Lower leg skin (tissue), 4 donors: Measurements from ENCODE around the gene MFSD1. TPM values are rescaled to one million over a fixed set of nuclear protein-coding genes. Genes with fewer than 3 reads are reported as not detected.

Experiments
- DNase-seq, 2 donors: peaks; one replicate each; pipeline ENCODE4 v3.0.0-alpha.2; 2019; ENCODE audit warnings: low spot score in 2 of 2
- H3K4me3 ChIP-seq: fragments of 200-600 bp; sonication (generic); 2 replicates; pipeline ENCODE4 v1.5.1; 2017; ENCODE audit warnings: mild to moderate bottlenecking, low read depth; ENCODE audit not compliant: poor library complexity, severe bottlenecking
- POLR2A ChIP-seq, 2 donors: fragments of 450-650 bp; IDR thresholded peaks; one replicate each; pipeline ENCODE4 v1.6.1; 2016 to 2017; ENCODE audit warnings: antibody characterized with exemption in 2 of 2, mild to moderate bottlenecking in 1 of 2, moderate library complexity in 1 of 2
- WGBS, 2 donors: methylation state at CpG; one replicate each; pipeline ENCODE4 v1.1.5; 2018; 5-methylcytosine and 5-hydroxymethylcytosine counted together
- intact Hi-C: fragments of 100-400 bp; cut with DNase I; formaldehyde crosslinking; loops from one replicate; pipeline ENCODE4 v1.15.0; 2023; ENCODE audit warnings: low total_unique reads
- total RNA-seq, 4 donors: library from RNA; depleted of rRNA; stranded (reverse); fragments of >200 nt; gene quantifications; one replicate each; pipeline ENCODE4 v1.1.0, GENCODE V29; 2016
- TF ChIP-seq, protein P1 (sequence below), 3 donors: fragments of 450-650 bp; IDR thresholded peaks; one replicate each; pipeline ENCODE4 v1.5.1; 2016; ENCODE audit warnings: antibody characterized with exemption in 3 of 3, mild to moderate bottlenecking in 3 of 3, moderate library complexity in 2 of 3

The MFSD1 gene
- total RNA-seq, 4 donors from 2014 or later, result 48.9 to 99.2 (median 62.0) TPM

DNA sequence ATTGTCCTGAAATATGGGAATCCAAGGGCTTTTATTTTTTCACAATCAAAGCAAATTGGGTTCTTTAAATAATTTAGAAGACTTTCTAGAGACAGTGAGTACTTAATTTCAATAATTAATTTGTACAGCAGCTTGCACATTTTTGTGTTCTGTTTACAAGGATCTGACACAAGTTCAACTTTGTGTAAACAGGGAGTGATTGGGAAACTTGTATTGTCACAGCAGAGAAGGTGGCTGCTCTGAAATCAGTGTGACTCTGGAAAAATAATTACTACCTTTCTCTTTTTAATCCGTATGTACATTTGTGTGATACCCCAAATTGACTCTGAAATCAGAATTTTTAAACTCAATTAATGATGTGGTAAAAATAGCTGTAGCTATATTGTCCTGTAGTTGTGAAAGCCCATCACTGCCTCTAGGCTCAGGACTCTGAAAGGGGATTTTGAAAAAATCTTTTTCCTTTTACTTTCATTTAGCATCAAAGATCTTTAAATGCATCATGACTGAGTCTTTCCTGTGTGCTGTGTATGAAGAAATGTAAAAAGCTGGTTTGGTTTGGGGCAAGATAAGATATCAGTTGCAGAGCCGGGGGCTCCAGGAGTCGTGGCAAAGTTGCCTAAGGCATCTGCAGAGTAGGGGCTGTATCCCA is 45.1 kb downstream of the MFSD1 start:
- TF ChIP-seq POLR2A (IDR thresholded peaks at IDR 0.05), result no peak
- TF ChIP-seq, protein P1, sequence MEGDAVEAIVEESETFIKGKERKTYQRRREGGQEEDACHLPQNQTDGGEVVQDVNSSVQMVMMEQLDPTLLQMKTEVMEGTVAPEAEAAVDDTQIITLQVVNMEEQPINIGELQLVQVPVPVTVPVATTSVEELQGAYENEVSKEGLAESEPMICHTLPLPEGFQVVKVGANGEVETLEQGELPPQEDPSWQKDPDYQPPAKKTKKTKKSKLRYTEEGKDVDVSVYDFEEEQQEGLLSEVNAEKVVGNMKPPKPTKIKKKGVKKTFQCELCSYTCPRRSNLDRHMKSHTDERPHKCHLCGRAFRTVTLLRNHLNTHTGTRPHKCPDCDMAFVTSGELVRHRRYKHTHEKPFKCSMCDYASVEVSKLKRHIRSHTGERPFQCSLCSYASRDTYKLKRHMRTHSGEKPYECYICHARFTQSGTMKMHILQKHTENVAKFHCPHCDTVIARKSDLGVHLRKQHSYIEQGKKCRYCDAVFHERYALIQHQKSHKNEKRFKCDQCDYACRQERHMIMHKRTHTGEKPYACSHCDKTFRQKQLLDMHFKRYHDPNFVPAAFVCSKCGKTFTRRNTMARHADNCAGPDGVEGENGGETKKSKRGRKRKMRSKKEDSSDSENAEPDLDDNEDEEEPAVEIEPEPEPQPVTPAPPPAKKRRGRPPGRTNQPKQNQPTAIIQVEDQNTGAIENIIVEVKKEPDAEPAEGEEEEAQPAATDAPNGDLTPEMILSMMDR (IDR thresholded peaks at IDR 0.05), result no peak
- 54 to 58% methylated on average over 3 of the region's 3 CpGs for WGBS, 2 donors
- no peak for DNase-seq
- no peak overlapping the region for H3K4me3 ChIP-seq
- intact Hi-C loops, result loop anchor here (5.0 kb wide), 1 partner anchor 415 kb away; no protein-coding TSS in a partner anchor

DNA sequence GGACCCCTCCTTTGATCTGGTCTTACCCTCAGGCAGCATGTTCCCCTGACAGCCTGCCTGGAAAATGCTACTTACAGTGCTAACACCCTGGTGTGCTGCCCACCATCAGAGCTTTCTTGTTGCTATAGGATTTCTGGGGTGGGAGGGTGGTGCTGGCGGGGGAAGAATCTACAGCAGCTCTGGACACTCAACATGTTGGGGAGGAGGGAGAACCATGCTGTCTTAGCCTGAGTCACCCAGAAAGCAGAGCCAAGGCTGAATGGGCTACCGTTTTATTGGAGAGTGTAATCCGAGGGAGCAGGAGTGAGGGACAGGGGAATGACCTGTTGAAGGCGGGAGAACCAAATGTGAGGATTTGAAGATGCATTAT is 45.6 kb downstream of the MFSD1 start:
- 58 to 59% methylated on average over 4 of the region's 4 CpGs for WGBS, 2 donors
- TF ChIP-seq, protein P1 (IDR thresholded peaks at IDR 0.05), result no peak
- TF ChIP-seq POLR2A (IDR thresholded peaks at IDR 0.05), result no peak
- intact Hi-C loops, result loop anchor here (5.0 kb wide), 1 partner anchor 415 kb away; no protein-coding TSS in a partner anchor

DNA sequence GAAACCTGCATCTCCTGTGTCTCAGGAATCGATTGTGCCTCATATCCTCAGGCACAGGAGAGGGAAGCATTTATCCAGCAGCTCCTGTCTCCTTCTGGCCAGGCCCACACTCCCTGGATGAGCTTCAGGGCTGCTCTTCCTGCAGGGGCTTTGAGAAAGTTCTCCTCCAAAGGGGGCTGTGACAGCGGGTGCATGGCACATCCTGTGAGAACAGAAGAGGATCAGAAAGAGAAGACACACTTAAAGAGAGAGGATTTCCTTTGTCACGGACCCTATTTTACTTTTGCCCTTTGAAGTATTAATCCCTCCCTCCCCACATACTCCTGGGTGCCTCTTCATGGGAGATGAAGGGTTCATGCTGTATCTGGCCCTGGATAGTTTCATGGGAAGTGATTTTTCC is 46.0 kb downstream of the MFSD1 start:
- intact Hi-C loops, result loop anchor here (5.0 kb wide), 1 partner anchor 414 kb away; no protein-coding TSS in a partner anchor
- no peak for DNase-seq
- 45 to 47% methylated on average over 3 of the region's 3 CpGs for WGBS, 2 donors
- TF ChIP-seq POLR2A (IDR thresholded peaks at IDR 0.05), result no peak
- TF ChIP-seq, protein P1 (IDR thresholded peaks at IDR 0.05), result no peak
- no peak overlapping the region for H3K4me3 ChIP-seq

More for the DNA sequence above, 45.6 kb downstream of the MFSD1 start:
- no peak overlapping the region for H3K4me3 ChIP-seq
- no peak for DNase-seq

DNA sequence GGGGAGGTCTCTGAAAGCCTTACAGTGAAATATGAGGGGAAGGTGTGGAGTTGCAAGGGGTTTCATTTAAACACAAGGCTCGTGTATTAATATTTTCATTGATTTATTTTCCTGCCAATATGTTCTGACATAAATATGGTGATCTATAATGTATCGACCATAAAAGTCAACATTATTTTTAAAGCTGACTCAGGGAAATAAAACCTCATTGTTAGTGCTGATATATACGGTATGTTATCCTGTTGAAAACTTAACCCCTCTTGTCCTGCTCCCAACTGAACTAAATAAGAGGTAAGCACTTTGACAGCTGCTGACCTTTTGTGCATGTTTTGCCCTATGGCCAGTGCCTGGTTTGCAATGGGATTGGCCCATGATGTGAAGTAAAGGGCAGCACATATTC is 47.9 kb downstream of the MFSD1 start:
- WGBS, 2 donors, result 49 to 52% methylated on average over 3 of the region's 3 CpGs
- no peak overlapping the region for H3K4me3 ChIP-seq
- intact Hi-C loops, result loop anchor here (5.0 kb wide), 1 partner anchor 413 kb away; no protein-coding TSS in a partner anchor
- TF ChIP-seq POLR2A (IDR thresholded peaks at IDR 0.05), result no peak
- TF ChIP-seq, protein P1 (IDR thresholded peaks at IDR 0.05), result no peak
- DNase-seq, result no peak

DNA sequence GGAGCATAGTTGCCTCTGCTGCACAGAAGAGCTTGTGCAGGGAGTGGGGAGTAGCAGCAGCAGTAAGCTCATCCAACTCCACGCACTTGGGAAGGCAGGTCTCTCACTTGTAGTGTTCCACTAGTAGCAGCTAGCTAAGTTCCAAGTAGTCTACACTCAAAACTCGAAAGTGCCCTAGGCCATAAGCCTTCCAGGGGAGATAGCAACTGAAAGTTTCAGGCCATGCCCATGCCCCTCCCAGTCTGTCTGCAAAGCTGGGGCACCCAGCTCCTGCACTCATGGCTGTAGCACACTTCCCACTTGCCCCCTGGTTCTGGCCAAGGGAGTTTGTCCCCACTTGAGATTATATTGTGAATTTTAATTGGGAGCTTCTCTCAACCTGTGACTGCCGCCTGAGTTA is 57.5 kb downstream of the MFSD1 start:
- H3K4me3 ChIP-seq, result no peak overlapping the region
- WGBS, 2 donors, result 92 to 93% methylated on average over 3 of the region's 3 CpGs
- TF ChIP-seq, protein P1 (IDR thresholded peaks at IDR 0.05), result no peak
- TF ChIP-seq POLR2A (IDR thresholded peaks at IDR 0.05), result no peak
- DNase-seq, result no peak
- intact Hi-C loops, result no loop called here

DNA sequence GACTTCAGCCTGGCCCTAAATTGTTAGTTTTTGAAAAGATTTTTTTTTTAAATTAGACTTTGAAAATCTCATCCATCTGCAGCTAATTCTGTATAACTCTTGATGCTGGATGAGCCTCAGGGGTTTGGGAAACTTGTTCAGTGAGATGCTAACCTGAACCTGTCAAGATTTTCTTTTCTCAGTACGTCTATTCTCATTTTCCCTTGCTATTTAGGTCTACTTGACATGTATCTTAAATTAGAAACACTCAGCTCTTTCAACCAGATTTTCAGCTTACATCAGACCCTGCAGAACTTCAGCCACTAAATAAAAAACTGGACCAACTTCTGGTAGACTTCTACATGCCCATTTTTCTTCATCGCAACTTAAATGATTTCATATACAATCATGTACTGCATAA is 61.4 kb downstream of the MFSD1 start:
- WGBS, 2 donors, result 49 to 56% methylated on average over 2 of the region's 2 CpGs
- H3K4me3 ChIP-seq, result no peak overlapping the region
- TF ChIP-seq, protein P1 (IDR thresholded peaks at IDR 0.05), result no peak
- no peak for TF ChIP-seq POLR2A (IDR thresholded peaks at IDR 0.05)
- intact Hi-C loops, result no loop called here
- DNase-seq, result no peak
